ENCODE measurements around the gene SCYL1.

DNA sequence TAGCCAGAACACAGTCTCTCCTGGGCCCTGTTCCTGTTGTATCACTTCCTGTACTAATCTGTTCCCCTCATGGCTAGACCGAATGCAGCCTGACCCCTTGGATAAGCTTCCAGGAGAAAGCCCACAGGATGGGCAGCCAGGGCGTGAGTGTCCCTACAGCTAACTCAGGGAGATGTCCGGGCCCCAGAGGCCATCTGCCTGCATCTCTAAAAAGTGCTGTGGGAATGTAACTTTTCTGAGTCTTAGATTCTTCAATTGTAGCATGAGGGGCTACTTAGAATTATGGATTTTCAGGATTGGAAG, 33.8 kb upstream of the SCYL1 start:
- TF ChIP-seq, protein P1, sequence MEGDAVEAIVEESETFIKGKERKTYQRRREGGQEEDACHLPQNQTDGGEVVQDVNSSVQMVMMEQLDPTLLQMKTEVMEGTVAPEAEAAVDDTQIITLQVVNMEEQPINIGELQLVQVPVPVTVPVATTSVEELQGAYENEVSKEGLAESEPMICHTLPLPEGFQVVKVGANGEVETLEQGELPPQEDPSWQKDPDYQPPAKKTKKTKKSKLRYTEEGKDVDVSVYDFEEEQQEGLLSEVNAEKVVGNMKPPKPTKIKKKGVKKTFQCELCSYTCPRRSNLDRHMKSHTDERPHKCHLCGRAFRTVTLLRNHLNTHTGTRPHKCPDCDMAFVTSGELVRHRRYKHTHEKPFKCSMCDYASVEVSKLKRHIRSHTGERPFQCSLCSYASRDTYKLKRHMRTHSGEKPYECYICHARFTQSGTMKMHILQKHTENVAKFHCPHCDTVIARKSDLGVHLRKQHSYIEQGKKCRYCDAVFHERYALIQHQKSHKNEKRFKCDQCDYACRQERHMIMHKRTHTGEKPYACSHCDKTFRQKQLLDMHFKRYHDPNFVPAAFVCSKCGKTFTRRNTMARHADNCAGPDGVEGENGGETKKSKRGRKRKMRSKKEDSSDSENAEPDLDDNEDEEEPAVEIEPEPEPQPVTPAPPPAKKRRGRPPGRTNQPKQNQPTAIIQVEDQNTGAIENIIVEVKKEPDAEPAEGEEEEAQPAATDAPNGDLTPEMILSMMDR (IDR thresholded peaks at IDR 0.05): no peak
- TF ChIP-seq EP300 (IDR thresholded peaks at IDR 0.05): no peak
- TF ChIP-seq POLR2A (IDR thresholded peaks at IDR 0.05): no peak

All from tibial nerve (tissue), 4 donors.